Measurements from ENCODE around the gene ADAMTS10. TPM values are rescaled to one million over a fixed set of nuclear protein-coding genes. Genes with fewer than 3 reads are reported as not detected.
A peak's percentile ranks its signal among the peaks of the same experiment; 100 is the strongest.

Gene ADAMTS10
- total and polyA plus RNA-seq, 2 of the 13 experiments (the other 11 are each of a cell fraction or from before 2014, with no cell fraction given), result 0.49 to 1.7 TPM

- TF ChIP-seq, protein P1, sequence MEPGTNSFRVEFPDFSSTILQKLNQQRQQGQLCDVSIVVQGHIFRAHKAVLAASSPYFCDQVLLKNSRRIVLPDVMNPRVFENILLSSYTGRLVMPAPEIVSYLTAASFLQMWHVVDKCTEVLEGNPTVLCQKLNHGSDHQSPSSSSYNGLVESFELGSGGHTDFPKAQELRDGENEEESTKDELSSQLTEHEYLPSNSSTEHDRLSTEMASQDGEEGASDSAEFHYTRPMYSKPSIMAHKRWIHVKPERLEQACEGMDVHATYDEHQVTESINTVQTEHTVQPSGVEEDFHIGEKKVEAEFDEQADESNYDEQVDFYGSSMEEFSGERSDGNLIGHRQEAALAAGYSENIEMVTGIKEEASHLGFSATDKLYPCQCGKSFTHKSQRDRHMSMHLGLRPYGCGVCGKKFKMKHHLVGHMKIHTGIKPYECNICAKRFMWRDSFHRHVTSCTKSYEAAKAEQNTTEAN (CRISPR knock-in tag; conservative IDR thresholded peaks at IDR 0.05), result no peak
- TF ChIP-seq SIX4 (CRISPR knock-in tag; IDR thresholded peaks at IDR 0.05), result no peak
- TF ChIP-seq, protein P2, sequence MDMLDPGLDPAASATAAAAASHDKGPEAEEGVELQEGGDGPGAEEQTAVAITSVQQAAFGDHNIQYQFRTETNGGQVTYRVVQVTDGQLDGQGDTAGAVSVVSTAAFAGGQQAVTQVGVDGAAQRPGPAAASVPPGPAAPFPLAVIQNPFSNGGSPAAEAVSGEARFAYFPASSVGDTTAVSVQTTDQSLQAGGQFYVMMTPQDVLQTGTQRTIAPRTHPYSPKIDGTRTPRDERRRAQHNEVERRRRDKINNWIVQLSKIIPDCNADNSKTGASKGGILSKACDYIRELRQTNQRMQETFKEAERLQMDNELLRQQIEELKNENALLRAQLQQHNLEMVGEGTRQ (IDR thresholded peaks at IDR 0.05; ENCODE audit: low read depth, low read length), result no peak
- TF ChIP-seq, protein P2 (CRISPR knock-in tag; IDR thresholded peaks at IDR 0.05; ENCODE audit: borderline replicate concordance), result no peak
- no peak for TF ChIP-seq IRF1 (CRISPR knock-in tag; IDR thresholded peaks at IDR 0.05; ENCODE audit: low read depth)
- no peak for TF ChIP-seq ZNF576 (CRISPR knock-in tag; IDR thresholded peaks at IDR 0.05)
- TF ChIP-seq ZNF33B (CRISPR knock-in tag; IDR thresholded peaks at IDR 0.05), result no peak
- no peak for TF ChIP-seq U2AF2 (IDR thresholded peaks at IDR 0.05; ENCODE audit: low read depth, low read length)
- TF ChIP-seq SRY (CRISPR knock-in tag; IDR thresholded peaks at IDR 0.05), result no peak
- no peak for TF ChIP-seq YEATS4 (CRISPR knock-in tag; IDR thresholded peaks at IDR 0.05; ENCODE audit: borderline replicate concordance)
- TF ChIP-seq CREM (IDR thresholded peaks at IDR 0.05), result no peak
- no peak for TF ChIP-seq CREM (CRISPR knock-in tag; IDR thresholded peaks at IDR 0.05)
- TF ChIP-seq ARHGAP35 (CRISPR knock-in tag; IDR thresholded peaks at IDR 0.05; ENCODE audit: borderline replicate concordance), result no peak
- TF ChIP-seq KDM6A (CRISPR knock-in tag; IDR thresholded peaks at IDR 0.05; ENCODE audit: low read depth), result no peak
- TF ChIP-seq ZNF850 (CRISPR knock-in tag; conservative IDR thresholded peaks at IDR 0.05), result no peak
- TF ChIP-seq ZNF83 (CRISPR knock-in tag; IDR thresholded peaks at IDR 0.05; ENCODE audit: borderline replicate concordance), result no peak
- TF ChIP-seq, protein P3, sequence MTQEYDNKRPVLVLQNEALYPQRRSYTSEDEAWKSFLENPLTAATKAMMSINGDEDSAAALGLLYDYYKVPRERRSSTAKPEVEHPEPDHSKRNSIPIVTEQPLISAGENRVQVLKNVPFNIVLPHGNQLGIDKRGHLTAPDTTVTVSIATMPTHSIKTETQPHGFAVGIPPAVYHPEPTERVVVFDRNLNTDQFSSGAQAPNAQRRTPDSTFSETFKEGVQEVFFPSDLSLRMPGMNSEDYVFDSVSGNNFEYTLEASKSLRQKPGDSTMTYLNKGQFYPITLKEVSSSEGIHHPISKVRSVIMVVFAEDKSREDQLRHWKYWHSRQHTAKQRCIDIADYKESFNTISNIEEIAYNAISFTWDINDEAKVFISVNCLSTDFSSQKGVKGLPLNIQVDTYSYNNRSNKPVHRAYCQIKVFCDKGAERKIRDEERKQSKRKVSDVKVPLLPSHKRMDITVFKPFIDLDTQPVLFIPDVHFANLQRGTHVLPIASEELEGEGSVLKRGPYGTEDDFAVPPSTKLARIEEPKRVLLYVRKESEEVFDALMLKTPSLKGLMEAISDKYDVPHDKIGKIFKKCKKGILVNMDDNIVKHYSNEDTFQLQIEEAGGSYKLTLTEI (CRISPR knock-in tag; conservative IDR thresholded peaks at IDR 0.05), result no peak
- TF ChIP-seq DBP (CRISPR knock-in tag; IDR thresholded peaks at IDR 0.05; ENCODE audit: not compliant biosample characterization), result no peak
- no peak for TF ChIP-seq ATRX (CRISPR knock-in tag; IDR thresholded peaks at IDR 0.05; ENCODE audit: borderline replicate concordance)
- TF ChIP-seq ZBTB25 (CRISPR knock-in tag; IDR thresholded peaks at IDR 0.05), result 0 out of 2 replicates have a peak, but pooled peaks have one; percentile 40
- no peak for TF ChIP-seq POGZ (CRISPR knock-in tag; IDR thresholded peaks at IDR 0.05)
- no peak for TF ChIP-seq FOXC1 (CRISPR knock-in tag; IDR thresholded peaks at IDR 0.05; ENCODE audit: borderline replicate concordance)
- TF ChIP-seq NR2F2 (IDR thresholded peaks at IDR 0.05; ENCODE audit: borderline replicate concordance, low read depth), result no peak
These were observed 29.7 kb downstream of the ADAMTS10 start (continued) for GRCh38 chr19:8580710-8581281.

Data from HepG2 (cell line).